T-helper 17 cell (primary cell): ENCODE results near the gene NDUFA8. TPM values are rescaled to one million over a fixed set of nuclear protein-coding genes. Genes with fewer than 3 reads are reported as not detected.

Experiments used
- ATAC-seq: fragments of 150-1000 bp; cut with Tn5 transposase; 2 replicates; pipeline ENCODE4 v1.10.0; 2021; ENCODE audit warnings: mild to moderate bottlenecking, moderate library complexity
- DNase-seq, 3 donors: peaks; one replicate each; pipeline versions ENCODE4 v3.0.0 to v3.0.0-alpha.2; 2020 to 2021
- H3K9me3 ChIP-seq: one replicate; pipeline ENCODE4 v1.7.0; 2013; ENCODE audit warnings: low read length, mild to moderate bottlenecking; ENCODE audit not compliant: control insufficient read depth, poor library complexity, severe bottlenecking
- H3K27ac Mint-ChIP-seq: one replicate; pipeline ENCODE4 v1.8.0; 2022; ENCODE audit warnings: mild to moderate bottlenecking, moderate library complexity, mixed read lengths
- H3K27me3 Mint-ChIP-seq: one replicate; pipeline ENCODE4 v1.8.0; 2022; ENCODE audit warnings: mixed read lengths
- H3K36me3 Mint-ChIP-seq: one replicate; pipeline ENCODE4 v1.8.0; 2022; ENCODE audit warnings: low read depth, mixed read lengths
- H3K4me1 Mint-ChIP-seq: one replicate; pipeline ENCODE4 v1.8.0; 2022; ENCODE audit warnings: mild to moderate bottlenecking, mixed read lengths
- H3K4me3 Mint-ChIP-seq: one replicate; pipeline ENCODE4 v1.8.0; 2022; ENCODE audit warnings: mild to moderate bottlenecking, moderate library complexity, mixed read lengths
- total RNA-seq, 4 donors: library from RNA in 2 of 4; stranded (reverse) in 2 of 4; gene quantifications; one replicate each; pipeline ENCODE4 v1.2.3 and lab custom pipeline; 2022 to 2026

NDUFA8 gene
- total RNA-seq, 2 donors from 2014 or later, result 9.2 to 13.0 TPM

DNA sequence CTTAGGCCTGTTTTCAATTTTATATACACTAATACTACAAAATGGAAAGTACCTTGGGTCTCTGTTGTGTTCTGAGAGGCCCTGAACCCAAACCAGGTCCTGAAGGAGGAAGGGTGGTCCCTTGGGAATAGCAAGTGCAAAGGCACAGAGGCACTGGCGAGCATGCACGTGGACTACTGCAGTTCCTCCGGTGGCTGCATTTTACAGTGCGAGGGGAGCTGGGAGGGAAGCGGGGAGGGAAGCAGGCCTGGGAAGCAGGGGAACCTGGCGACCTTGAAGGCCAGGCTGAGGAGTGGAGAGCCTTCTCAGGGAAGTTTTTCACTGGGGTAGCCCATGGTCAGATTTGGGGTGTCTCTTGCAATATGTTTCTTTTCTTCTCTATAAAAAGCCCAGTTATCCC, 34.1 kb upstream of the NDUFA8 start:
- Mint-ChIP-seq H3K4me1 (peaks cover 5% of the 10 kb centered on the region), H3K4me3 (no peak overlapping the region), H3K36me3 (peaks cover 2% of the 10 kb centered on the region), H3K27ac (no peak overlapping the region), H3K27me3 (peaks cover 29% of the 10 kb centered on the region)
- no peaks in the 10 kb centered on the region for H3K9me3 ChIP-seq
- DNase-seq (no peak), ATAC-seq (no peak)

- H3K9me3 ChIP-seq, result no peaks in the 10 kb centered on the region
- peaks cover 2% of the 10 kb centered on the region for H3K4me1 Mint-ChIP-seq
- no peaks in the 10 kb centered on the region for H3K36me3 Mint-ChIP-seq
- peaks cover 22% of the 10 kb centered on the region for H3K27me3 Mint-ChIP-seq
- no peak overlapping the region for H3K4me3 Mint-ChIP-seq
- no peak for DNase-seq
- H3K27ac Mint-ChIP-seq, result no peak overlapping the region
- no peak for ATAC-seq
Measured at GRCh38 chr9:122192914-122193525, 33.4 kb upstream of the NDUFA8 start.

DNA sequence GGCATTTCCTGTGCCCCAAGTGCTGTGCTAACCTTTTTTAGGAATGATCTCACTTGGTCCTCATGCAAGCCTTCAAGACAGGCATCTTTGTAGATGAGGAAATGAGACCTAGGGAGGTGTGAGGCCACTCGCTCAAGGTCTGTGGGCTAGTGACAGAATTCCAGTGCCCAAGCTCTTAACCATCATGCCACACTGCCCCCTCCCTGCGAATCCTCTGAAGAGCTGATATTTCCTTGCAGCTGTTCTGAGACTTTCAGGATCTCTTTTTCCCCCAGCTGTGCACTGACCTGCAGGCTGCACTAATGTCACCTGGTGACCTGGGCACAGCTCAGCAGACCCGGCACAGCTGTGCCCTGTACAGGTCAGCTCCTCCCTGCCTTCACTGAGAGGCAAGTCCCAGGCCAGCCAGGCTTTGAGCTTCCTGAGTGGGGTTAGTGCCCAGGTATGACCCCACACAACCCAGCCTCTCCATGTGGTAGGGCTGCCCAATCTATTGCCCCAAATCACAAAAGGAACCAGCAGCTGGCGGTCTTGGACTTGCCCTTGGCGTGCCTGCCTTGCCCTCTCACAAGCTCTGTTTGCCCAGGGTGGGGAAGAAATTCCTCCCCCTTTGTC, 32.8 kb upstream of the NDUFA8 start:
- Mint-ChIP-seq H3K4me3 (no peak overlapping the region), H3K27ac (no peak overlapping the region), H3K4me1 (peaks cover 2% of the 10 kb centered on the region), H3K36me3 (no peaks in the 10 kb centered on the region), H3K27me3 (peaks cover 20% of the 10 kb centered on the region)
- no peak for DNase-seq
- H3K9me3 ChIP-seq, result no peaks in the 10 kb centered on the region
- no peak for ATAC-seq

- ATAC-seq (no peak), DNase-seq (no peak)
- H3K27ac Mint-ChIP-seq, result peak overlapping the region; percentile 43
- no peaks in the 10 kb centered on the region for H3K9me3 ChIP-seq
- peaks cover 2% of the 10 kb centered on the region for H3K4me1 Mint-ChIP-seq
- H3K4me3 Mint-ChIP-seq, result no peak overlapping the region
- H3K36me3 Mint-ChIP-seq, result no peaks in the 10 kb centered on the region
- peaks cover 13% of the 10 kb centered on the region for H3K27me3 Mint-ChIP-seq
Measured at GRCh38 chr9:122191584-122191983, 32.0 kb upstream of the NDUFA8 start.

- peaks cover 2% of the 10 kb centered on the region for H3K4me1 Mint-ChIP-seq
- no peaks in the 10 kb centered on the region for H3K9me3 ChIP-seq
- DNase-seq (no peak), ATAC-seq (no peak)
- no peak overlapping the region for H3K4me3 Mint-ChIP-seq
- peaks cover 12% of the 10 kb centered on the region for H3K27me3 Mint-ChIP-seq
- no peaks in the 10 kb centered on the region for H3K36me3 Mint-ChIP-seq
- H3K27ac Mint-ChIP-seq, result no peak overlapping the region
Measured at GRCh38 chr9:122190597-122191381, 31.2 kb upstream of the NDUFA8 start.

GRCh38 chr9:122188369-122188768, 28.8 kb upstream of the NDUFA8 start:
- H3K27me3 Mint-ChIP-seq, result peaks cover 8% of the 10 kb centered on the region
- ATAC-seq (no peak), DNase-seq (no peak)
- H3K36me3 Mint-ChIP-seq, result no peaks in the 10 kb centered on the region
- no peak overlapping the region for H3K27ac Mint-ChIP-seq
- H3K9me3 ChIP-seq, result no peaks in the 10 kb centered on the region
- H3K4me3 Mint-ChIP-seq, result no peak overlapping the region
- peaks cover 2% of the 10 kb centered on the region for H3K4me1 Mint-ChIP-seq

GRCh38 chr9:122186777-122187470, 27.3 kb upstream of the NDUFA8 start:
- DNase-seq (no peak), ATAC-seq (no peak)
- Mint-ChIP-seq H3K27ac (no peak overlapping the region), H3K27me3 (peaks cover 23% of the 10 kb centered on the region), H3K4me3 (no peak overlapping the region), H3K4me1 (peaks cover 2% of the 10 kb centered on the region), H3K36me3 (no peaks in the 10 kb centered on the region)
- no peaks in the 10 kb centered on the region for H3K9me3 ChIP-seq

- Mint-ChIP-seq H3K36me3 (no peaks in the 10 kb centered on the region), H3K27ac (no peak overlapping the region), H3K27me3 (peaks cover 22% of the 10 kb centered on the region), H3K4me1 (peaks cover under 1% of the 10 kb centered on the region), H3K4me3 (no peak overlapping the region)
- H3K9me3 ChIP-seq, result no peaks in the 10 kb centered on the region
- no peak for DNase-seq
- ATAC-seq, result no peak
Measured at GRCh38 chr9:122186301-122186700, 26.7 kb upstream of the NDUFA8 start.

DNA sequence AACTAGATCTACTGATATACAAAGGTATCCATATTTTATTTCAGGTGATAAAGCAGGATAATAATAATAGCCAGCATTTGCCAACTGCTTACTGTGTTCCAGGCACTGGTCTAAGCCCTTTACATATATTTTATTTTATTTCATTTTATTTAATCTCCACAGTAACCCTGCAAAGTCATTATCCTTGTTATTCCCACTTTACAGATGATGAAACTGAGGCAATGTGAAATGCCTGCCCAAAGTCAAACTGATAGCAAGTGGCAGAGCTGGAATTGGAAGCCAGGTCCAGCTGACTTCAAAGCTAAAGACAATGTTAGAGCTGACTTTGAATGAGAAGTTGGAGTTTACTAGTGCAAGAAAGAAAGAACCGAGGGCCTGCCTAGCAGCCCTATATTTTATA, 25.0 kb upstream of the NDUFA8 start:
- no peaks in the 10 kb centered on the region for H3K4me1 Mint-ChIP-seq
- no peak for ATAC-seq
- no peaks in the 10 kb centered on the region for H3K9me3 ChIP-seq
- peaks cover 28% of the 10 kb centered on the region for H3K27me3 Mint-ChIP-seq
- no peak overlapping the region for H3K4me3 Mint-ChIP-seq
- no peak for DNase-seq
- H3K36me3 Mint-ChIP-seq, result no peaks in the 10 kb centered on the region
- no peak overlapping the region for H3K27ac Mint-ChIP-seq

DNA sequence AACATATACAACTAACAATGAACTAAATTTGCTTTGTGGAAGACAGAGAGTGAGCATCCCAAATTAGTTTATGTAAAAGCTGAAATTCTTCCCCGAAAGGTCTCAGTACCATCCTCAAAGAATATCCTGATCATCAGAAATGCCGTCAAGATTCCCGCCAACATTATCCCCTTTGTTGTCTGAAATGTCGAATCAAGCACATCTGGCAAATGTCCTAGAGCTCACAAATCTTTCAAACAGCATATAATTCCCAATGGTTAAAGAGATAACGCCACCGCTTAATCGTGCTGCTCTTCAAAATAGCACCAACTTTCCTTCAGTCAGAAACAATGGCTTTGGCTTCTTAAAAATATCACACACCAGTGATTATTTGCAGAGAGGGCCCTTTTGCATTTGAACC, 23.9 kb upstream of the NDUFA8 start:
- no peak for ATAC-seq
- no peak for DNase-seq
- no peaks in the 10 kb centered on the region for H3K9me3 ChIP-seq
- Mint-ChIP-seq H3K27me3 (peaks cover 36% of the 10 kb centered on the region), H3K4me3 (no peak overlapping the region), H3K36me3 (no peaks in the 10 kb centered on the region), H3K27ac (no peak overlapping the region), H3K4me1 (no peaks in the 10 kb centered on the region)

- ATAC-seq, result no peak
- Mint-ChIP-seq H3K27me3 (peaks cover 47% of the 10 kb centered on the region), H3K4me3 (no peak overlapping the region), H3K27ac (no peak overlapping the region), H3K36me3 (no peaks in the 10 kb centered on the region), H3K4me1 (peaks cover 3% of the 10 kb centered on the region)
- H3K9me3 ChIP-seq, result no peaks in the 10 kb centered on the region
- no peak for DNase-seq
Measured at GRCh38 chr9:122180633-122181032, 21.1 kb upstream of the NDUFA8 start.

- Mint-ChIP-seq H3K27ac (no peak overlapping the region), H3K4me3 (no peak overlapping the region), H3K4me1 (peaks cover 3% of the 10 kb centered on the region), H3K27me3 (peaks cover 56% of the 10 kb centered on the region), H3K36me3 (no peaks in the 10 kb centered on the region)
- DNase-seq, result no peak
- ATAC-seq, result no peak
- no peaks in the 10 kb centered on the region for H3K9me3 ChIP-seq
Measured at GRCh38 chr9:122179690-122180074, 20.1 kb upstream of the NDUFA8 start.

- Mint-ChIP-seq H3K36me3 (no peaks in the 10 kb centered on the region), H3K27ac (no peak overlapping the region), H3K4me3 (peak overlapping the region; percentile 22), H3K27me3 (peaks cover 62% of the 10 kb centered on the region), H3K4me1 (peaks cover 3% of the 10 kb centered on the region)
- no peaks in the 10 kb centered on the region for H3K9me3 ChIP-seq
- no peak for ATAC-seq
- DNase-seq, result no peak
Measured at GRCh38 chr9:122179054-122179689, 19.6 kb upstream of the NDUFA8 start.
